Testis (tissue), 2 donors: Measurements from ENCODE around the gene MCM3AP.

Experiments used
- POLR2A ChIP-seq: fragments of 450-650 bp; IDR thresholded peaks from one replicate; pipeline ENCODE4 v1.6.1; 2017; ENCODE audit warnings: antibody characterized with exemption, mild to moderate bottlenecking, moderate library complexity
- TF ChIP-seq, protein P1 (sequence below), 3 experiments: fragments of 450-650 bp in 2 of 3; fragments of 200-600 bp in 1 of 3; sonication (generic) in 1 of 3; IDR thresholded peaks; one replicate each; pipeline ENCODE4 v1.5.1; 2016 to 2019; ENCODE audit warnings: antibody characterized with exemption in 3 of 3, mild to moderate bottlenecking in 2 of 3, moderate library complexity in 1 of 3

DNA sequence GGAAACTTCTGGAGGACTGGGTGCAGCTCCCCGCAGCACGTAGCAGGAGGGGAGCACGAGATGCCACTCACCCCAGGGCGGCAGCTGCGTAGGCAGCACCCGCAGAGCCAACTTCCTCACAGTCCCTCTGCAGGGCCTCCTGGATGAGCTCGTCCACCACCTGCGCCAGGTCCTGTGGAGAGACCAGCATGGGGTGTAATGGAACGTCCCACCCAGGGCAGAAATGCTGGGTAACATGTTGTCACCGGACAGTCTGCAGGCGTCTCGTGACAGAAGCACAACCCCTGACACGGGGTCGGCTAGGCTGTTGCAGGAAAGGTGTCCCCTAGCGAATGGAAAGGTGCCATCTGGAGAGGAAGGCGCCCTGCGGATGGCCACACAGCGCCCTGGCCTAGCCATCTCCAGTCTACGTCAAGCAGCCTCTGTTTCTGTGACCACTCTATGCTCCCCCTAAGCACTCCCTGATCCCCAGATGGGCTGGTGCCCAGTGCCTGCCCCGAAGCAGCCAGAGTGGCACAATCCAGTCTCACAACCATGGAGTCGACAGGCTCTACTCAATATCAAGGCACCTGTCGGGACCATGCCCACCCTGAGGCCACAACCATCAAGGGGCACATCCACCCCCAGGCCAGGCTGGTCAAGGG is 21.2 kb downstream of the MCM3AP start:
- TF ChIP-seq, protein P1, sequence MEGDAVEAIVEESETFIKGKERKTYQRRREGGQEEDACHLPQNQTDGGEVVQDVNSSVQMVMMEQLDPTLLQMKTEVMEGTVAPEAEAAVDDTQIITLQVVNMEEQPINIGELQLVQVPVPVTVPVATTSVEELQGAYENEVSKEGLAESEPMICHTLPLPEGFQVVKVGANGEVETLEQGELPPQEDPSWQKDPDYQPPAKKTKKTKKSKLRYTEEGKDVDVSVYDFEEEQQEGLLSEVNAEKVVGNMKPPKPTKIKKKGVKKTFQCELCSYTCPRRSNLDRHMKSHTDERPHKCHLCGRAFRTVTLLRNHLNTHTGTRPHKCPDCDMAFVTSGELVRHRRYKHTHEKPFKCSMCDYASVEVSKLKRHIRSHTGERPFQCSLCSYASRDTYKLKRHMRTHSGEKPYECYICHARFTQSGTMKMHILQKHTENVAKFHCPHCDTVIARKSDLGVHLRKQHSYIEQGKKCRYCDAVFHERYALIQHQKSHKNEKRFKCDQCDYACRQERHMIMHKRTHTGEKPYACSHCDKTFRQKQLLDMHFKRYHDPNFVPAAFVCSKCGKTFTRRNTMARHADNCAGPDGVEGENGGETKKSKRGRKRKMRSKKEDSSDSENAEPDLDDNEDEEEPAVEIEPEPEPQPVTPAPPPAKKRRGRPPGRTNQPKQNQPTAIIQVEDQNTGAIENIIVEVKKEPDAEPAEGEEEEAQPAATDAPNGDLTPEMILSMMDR (IDR thresholded peaks at IDR 0.05) = no peak
- no peak for TF ChIP-seq POLR2A
